Muscle of leg (tissue), 11 donors: ENCODE data around the gene PCDHA1. TPM values are rescaled to one million over a fixed set of nuclear protein-coding genes. Genes with fewer than 3 reads are reported as not detected.
A peak's percentile ranks its signal among the peaks of the same experiment; 100 is the strongest.
"Not testable (repeated sequence)": the region's sequence is repeated elsewhere in the genome, so short reads cannot be mapped to it uniquely, and the experiment has no call there.

Experiments used
- DNase-seq: peaks from one replicate; pipeline ENCODE4 v3.0.0; 2013
- H3K27ac ChIP-seq: one replicate; pipeline ENCODE4 v1.5.1; 2013; ENCODE audit warnings: mild to moderate bottlenecking, low read length, control low read depth
- H3K27me3 ChIP-seq: one replicate; pipeline ENCODE4 v1.6.1; 2013; ENCODE audit warnings: low read length; ENCODE audit not compliant: control insufficient read depth, insufficient read depth
- H3K36me3 ChIP-seq: one replicate; pipeline ENCODE4 v1.6.1; 2013; ENCODE audit warnings: low read length; ENCODE audit not compliant: control insufficient read depth, insufficient read depth
- H3K4me1 ChIP-seq: one replicate; pipeline ENCODE4 v1.6.1; 2013; ENCODE audit warnings: low read length; ENCODE audit not compliant: control insufficient read depth, insufficient read depth
- H3K4me3 ChIP-seq: one replicate; pipeline ENCODE4 v1.5.1; 2013; ENCODE audit warnings: low read length, control low read depth
- H3K9me3 ChIP-seq: replicated peaks from 2 replicates; pipeline ENCODE4 v1.6.1; 2013; ENCODE audit warnings: low read depth, low read length; ENCODE audit not compliant: control insufficient read depth
- WGBS: methylation state at CpG from one replicate; pipeline ENCODE4 v1.1.5; 2013; ENCODE audit warnings: missing lambda C conversion rate; ENCODE audit not compliant: insufficient coverage; 5-methylcytosine and 5-hydroxymethylcytosine counted together
- polyA plus RNA-seq, 8 donors: library from polyadenylated mRNA; unstranded; fragments of 120-200 nt; gene quantifications; one replicate each; pipeline versions ENCODE4 v1.2.1 to v1.2.3, GENCODE V29; 2013; ENCODE audit warnings: inconsistent platforms in 1 of 8, low replicate concordance in 1 of 8; ENCODE audit not compliant: insufficient read length in 8 of 8, insufficient read depth in 1 of 8
- total RNA-seq: library from RNA; stranded (reverse); fragments of 120-200 nt; gene quantifications from one replicate; pipeline ENCODE4 v1.2.4, GENCODE V29; 2013

Gene PCDHA1
- total and polyA plus RNA-seq, 9 donors: 0.04 to 0.09 (median 0.05) TPM; not detected in 4

DNA sequence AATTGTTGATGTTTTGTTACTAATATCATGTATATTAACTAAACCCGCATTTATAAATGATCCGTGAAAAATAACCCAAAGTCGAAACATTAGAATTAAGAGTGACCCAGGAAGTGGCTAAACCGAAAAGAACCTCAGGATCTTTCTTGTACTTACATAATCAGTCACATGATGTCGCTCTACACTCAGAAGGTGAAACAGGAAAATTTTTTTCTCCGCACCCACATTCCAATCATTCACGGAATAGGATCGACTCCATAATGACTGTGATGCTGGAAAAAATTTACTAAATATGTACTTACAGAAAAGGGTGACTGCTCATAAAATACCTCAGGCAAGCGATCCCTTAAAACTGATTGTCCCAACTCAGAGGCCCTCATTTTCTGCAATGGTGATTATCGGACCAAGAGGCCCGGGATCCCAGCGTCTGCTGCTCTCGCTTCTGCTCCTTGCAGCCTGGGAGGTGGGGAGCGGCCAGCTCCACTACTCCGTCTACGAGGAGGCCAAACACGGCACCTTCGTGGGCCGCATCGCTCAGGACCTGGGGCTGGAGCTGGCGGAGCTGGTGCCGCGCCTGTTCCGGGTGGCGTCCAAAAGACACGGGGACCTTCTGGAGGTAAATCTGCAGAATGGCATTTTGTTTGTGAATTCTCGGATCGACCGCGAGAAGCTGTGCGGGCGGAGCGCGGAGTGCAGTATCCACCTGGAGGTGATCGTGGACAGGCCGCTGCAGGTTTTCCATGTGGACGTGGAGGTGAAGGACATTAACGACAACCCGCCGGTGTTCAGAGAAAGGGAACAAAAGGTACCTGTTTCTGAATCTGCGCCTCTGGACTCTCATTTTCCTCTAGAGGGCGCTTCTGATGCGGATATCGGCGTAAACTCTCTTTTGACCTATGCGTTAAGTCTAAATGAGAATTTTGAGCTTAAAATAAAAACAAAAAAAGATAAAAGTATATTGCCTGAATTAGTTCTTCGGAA is 89.4 kb downstream of the PCDHA1 start, which contains the start of gene PCDHA12:
PCDHA12 (plus strand) TSS at position 224 of the 981 bp plus-strand sequence; CDS start at position 389, 165 bp downstream.
- WGBS: 13% methylated on average over 29 of the region's 47 CpGs
- peaks cover 5% of the 10 kb centered on the region for H3K27me3 ChIP-seq
- no peak within 1 kb of the TSS for H3K4me3 ChIP-seq
- H3K4me1 ChIP-seq: no peaks in the 10 kb centered on the region
- no peak within 1 kb of the TSS for H3K27ac ChIP-seq
- DNase-seq: no peak
- peaks cover 32% of the 10 kb centered on the region for H3K9me3 ChIP-seq
- H3K36me3 ChIP-seq: no peaks in the 10 kb centered on the region

DNA sequence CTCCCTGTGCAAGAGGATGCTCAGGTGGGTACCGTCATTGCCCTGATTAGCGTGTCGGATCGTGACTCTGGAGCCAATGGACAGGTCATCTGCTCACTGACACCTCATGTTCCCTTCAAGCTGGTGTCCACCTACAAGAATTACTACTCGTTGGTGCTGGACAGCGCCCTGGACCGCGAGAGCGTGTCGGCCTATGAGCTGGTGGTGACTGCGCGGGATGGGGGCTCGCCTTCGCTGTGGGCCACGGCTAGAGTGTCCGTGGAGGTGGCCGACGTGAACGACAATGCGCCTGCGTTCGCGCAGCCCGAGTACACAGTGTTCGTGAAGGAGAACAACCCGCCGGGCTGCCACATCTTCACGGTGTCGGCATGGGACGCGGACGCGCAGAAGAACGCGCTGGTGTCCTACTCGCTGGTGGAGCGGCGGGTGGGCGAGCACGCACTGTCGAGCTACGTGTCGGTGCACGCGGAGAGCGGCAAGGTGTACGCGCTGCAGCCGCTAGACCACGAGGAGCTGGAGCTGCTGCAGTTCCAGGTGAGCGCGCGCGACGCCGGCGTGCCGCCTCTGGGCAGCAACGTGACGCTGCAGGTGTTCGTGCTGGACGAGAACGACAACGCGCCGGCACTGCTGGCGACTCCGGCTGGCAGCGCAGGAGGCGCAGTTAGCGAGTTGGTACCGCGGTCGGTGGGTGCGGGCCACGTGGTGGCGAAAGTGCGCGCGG is 90.8 kb downstream of the PCDHA1 start:
- not testable (repeated sequence) for H3K4me3 ChIP-seq, DNase-seq, H3K4me1 ChIP-seq, H3K36me3 ChIP-seq, H3K27me3 ChIP-seq, H3K27ac ChIP-seq
- H3K9me3 ChIP-seq: peaks cover 26% of the 10 kb centered on the region
- WGBS: 38% methylated on average over 80 of the region's 80 CpGs

DNA sequence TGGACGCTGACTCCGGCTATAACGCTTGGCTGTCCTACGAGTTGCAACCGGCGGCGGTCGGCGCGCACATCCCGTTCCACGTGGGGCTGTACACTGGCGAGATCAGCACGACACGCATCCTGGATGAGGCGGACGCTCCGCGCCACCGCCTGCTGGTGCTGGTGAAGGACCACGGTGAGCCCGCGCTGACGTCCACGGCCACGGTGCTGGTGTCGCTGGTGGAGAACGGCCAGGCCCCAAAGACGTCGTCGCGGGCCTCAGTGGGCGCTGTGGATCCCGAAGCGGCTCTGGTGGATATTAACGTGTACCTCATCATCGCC is 91.3 kb downstream of the PCDHA1 start:
- Histone ChIP-seq H3K4me3 (no peak overlapping the region), H3K36me3 (no peaks in the 10 kb centered on the region), H3K27ac (no peak overlapping the region), H3K27me3 (peaks cover 7% of the 10 kb centered on the region), H3K4me1 (no peaks in the 10 kb centered on the region), H3K9me3 (peaks cover 23% of the 10 kb centered on the region)
- no peak for DNase-seq
- 42% methylated on average over 37 of the region's 37 CpGs for WGBS

DNA sequence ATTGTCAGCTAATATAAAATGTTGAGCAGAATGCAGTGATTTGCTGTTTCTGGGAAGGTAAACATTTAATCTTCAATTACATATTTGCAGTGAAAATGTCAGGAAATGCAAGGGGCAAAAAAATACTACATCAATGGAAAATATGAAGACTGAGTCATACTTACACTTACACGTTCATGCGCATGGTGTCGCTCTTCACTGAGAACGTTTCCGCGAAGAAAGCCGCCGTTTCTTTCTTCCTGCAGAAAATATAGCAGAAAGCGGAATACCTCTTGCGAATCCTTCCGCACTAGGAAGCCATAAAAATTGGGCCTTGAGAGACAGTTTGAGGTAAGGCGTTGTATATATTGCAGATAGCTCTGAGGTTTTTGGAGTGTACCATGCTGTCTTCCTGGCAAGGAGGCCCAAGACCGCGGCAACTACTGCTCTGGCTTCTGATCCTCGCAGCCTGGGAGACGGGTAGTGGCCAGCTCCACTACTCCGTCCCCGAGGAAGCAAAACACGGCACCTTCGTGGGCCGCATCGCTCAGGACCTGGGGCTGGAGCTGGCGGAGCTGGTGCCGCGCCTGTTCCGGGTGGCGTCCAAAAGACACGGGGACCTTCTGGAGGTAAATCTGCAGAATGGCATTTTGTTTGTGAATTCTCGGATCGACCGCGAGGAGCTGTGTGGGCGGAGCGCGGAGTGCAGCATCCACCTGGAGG is 96.1 kb downstream of the PCDHA1 start, which contains the start of gene PCDHA13:
PCDHA13 (plus strand) TSS at position 236 of the 702 bp plus-strand sequence; CDS start at position 381, 145 bp downstream.
- no peaks in the 10 kb centered on the region for H3K36me3 ChIP-seq
- WGBS: 9% methylated on average over 15 of the region's 35 CpGs
- no peaks in the 10 kb centered on the region for H3K4me1 ChIP-seq
- no peak within 1 kb of the TSS for H3K27ac ChIP-seq
- H3K4me3 ChIP-seq: no peak within 1 kb of the TSS
- peaks cover 5% of the 10 kb centered on the region for H3K27me3 ChIP-seq
- H3K9me3 ChIP-seq: peaks cover 13% of the 10 kb centered on the region
- DNase-seq: peak; percentile 0

DNA sequence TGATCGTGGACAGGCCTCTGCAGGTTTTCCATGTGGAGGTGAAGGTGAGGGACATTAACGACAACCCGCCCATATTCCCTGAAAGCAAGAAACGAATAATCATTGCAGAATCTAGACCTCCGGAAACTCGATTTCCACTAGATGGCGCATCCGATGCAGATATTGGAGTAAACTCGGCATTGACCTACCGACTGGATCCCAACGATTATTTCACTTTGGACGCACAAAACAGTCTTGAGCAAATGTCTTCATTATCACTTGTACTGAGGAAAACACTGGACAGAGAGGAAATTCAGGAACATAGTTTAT is 96.6 kb downstream of the PCDHA1 start:
- H3K27ac ChIP-seq: no peak overlapping the region
- peaks cover 10% of the 10 kb centered on the region for H3K9me3 ChIP-seq
- no peaks in the 10 kb centered on the region for H3K36me3 ChIP-seq
- no peak for DNase-seq
- 24% methylated on average over 11 of the region's 12 CpGs for WGBS
- no peak overlapping the region for H3K4me3 ChIP-seq
- no peaks in the 10 kb centered on the region for H3K4me1 ChIP-seq
- H3K27me3 ChIP-seq: peaks cover 3% of the 10 kb centered on the region

DNA sequence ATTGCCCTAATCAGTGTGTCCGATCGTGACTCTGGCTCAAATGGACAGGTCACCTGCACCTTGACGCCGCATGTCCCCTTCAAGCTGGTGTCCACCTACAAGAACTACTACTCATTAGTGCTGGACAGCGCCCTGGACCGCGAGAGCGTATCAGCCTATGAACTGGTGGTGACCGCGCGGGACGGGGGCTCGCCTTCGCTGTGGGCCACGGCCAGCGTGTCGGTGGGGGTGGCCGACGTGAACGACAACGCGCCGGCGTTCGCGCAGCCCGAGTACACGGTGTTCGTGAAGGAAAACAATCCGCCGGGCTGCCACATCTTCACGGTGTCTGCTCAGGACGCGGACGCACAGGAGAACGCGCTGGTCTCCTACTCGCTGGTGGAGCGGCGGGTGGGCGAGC is 97.4 kb downstream of the PCDHA1 start:
- Histone ChIP-seq H3K36me3 (no peaks in the 10 kb centered on the region), H3K27ac (no peak overlapping the region), H3K27me3 (peaks cover 2% of the 10 kb centered on the region), H3K4me3 (no peak overlapping the region), H3K9me3 (peaks cover 10% of the 10 kb centered on the region), H3K4me1 (no peaks in the 10 kb centered on the region)
- 40% methylated on average over 41 of the region's 41 CpGs for WGBS
- no peak for DNase-seq

DNA sequence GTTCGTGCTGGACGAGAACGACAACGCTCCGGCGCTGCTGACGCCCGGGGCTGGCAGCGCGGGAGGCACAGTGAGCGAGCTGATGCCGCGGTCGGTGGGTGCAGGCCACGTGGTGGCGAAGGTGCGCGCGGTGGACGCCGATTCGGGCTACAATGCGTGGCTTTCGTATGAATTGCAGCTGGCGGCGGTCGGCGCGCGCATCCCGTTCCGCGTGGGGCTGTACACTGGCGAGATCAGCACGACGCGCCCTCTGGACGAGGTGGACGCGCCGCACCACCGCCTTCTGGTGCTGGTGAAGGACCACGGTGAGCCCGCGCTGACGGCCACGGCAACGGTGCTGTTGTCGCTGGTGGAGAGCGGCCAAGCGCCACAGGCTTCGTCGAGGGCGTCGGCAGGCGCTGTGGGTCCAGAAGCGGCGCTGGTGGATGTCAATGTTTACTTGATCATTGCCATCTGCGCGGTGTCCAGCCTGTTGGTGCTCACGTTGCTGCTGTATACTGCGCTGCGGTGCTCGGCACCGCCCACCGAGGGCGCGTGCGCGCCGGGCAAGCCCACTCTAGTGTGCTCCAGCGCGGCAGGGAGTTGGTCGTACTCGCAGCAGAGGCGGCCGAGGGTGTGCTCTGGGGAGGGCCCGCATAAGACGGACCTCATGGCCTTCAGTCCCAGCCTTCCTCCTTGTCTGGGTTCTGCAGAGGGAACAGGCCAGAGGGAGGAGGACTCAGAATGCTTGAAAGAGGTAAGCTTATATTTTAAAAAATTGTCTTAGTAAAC is 98.2 kb downstream of the PCDHA1 start:
- Histone ChIP-seq H3K9me3 (peaks cover 10% of the 10 kb centered on the region), H3K4me3 (no peak overlapping the region), H3K27me3 (peaks cover 2% of the 10 kb centered on the region), H3K4me1 (no peaks in the 10 kb centered on the region), H3K27ac (no peak overlapping the region), H3K36me3 (no peaks in the 10 kb centered on the region)
- no peak for DNase-seq
- 39% methylated on average over 79 of the region's 79 CpGs for WGBS

DNA sequence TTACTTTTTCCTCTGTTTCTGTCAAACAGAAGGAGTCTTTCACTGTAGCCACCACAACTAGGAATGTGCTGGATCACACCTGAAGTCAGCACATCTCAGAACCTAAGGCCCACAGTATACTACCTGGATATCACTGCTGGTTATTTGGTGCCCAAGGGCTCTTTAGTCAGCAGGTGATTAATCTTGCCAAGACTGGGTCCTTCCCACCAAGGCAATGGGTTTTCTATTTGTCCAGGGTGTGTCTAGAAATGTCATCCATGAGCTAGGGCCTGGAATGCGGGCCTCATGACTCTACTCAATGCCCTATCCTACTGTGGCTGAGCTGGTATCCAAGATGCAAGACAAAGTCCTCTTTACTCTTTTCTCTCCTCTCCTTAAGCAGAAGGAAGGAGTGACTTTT is 130.4 kb downstream of the PCDHA1 start:
- H3K4me3 ChIP-seq: no peak overlapping the region
- H3K27me3 ChIP-seq: no peaks in the 10 kb centered on the region
- H3K4me1 ChIP-seq: no peaks in the 10 kb centered on the region
- WGBS: no CpG with 5 or more reads among the region's 1 CpG
- peaks cover 9% of the 10 kb centered on the region for H3K9me3 ChIP-seq
- no peak for DNase-seq
- H3K27ac ChIP-seq: no peak overlapping the region
- no peaks in the 10 kb centered on the region for H3K36me3 ChIP-seq

DNA sequence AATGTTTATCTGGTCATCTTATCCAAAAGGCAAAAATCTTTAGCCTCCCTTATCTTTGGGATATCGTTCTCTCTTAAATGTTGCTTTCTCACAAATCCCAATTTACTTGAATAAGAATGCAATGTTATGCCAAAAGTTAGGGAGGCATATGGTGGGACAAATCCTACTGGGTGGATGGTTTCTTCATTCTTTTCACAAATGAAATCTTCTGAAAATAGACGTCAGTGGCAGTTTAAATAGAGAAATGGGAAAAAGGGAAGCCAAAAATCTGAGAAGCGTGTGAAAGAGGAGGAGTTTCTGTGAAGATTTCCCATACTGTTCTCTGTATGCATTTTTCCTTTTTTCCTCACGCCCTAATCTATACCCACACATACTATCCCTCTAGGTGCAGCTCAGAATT is 137.7 kb downstream of the PCDHA1 start:
- no peak for DNase-seq
- no peak overlapping the region for H3K27ac ChIP-seq
- no CpG with 5 or more reads among the region's 4 CpGs for WGBS
- no peaks in the 10 kb centered on the region for H3K9me3 ChIP-seq
- H3K4me1 ChIP-seq: peaks cover 15% of the 10 kb centered on the region
- H3K36me3 ChIP-seq: no peaks in the 10 kb centered on the region
- no peak overlapping the region for H3K4me3 ChIP-seq
- peaks cover 36% of the 10 kb centered on the region for H3K27me3 ChIP-seq
